ENCODE measurements around the gene TENM3. TPM values are rescaled to one million over a fixed set of nuclear protein-coding genes. Genes with fewer than 3 reads are reported as not detected.

The TENM3 gene
- total and polyA plus RNA-seq, 2 donors from 2014 or later: 0.58 to 6.8 TPM

DNA sequence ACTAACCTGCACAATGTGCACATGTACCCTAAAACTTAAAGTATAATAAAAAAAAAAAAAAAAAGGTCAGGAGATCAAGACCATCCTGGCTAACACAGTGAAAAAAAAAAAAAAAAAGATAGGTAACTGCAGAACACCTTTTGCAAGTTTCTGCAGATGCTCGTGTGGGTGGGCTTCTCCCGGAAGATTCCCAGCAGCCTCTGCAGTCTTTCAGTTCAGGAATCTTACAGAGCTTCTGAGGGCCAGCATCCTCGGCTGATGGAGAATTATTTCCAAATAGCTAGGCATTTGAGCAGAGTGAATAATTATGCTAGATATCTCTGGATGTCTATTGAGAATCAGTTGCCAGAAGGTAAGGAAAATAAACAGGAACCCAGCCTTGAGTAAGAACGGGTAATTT is 373.3 kb downstream of the TENM3 start:
- H3K9ac ChIP-seq (ENCODE audit: low read length in 3 of 3): no peak overlapping the region
- TF ChIP-seq, protein P1, sequence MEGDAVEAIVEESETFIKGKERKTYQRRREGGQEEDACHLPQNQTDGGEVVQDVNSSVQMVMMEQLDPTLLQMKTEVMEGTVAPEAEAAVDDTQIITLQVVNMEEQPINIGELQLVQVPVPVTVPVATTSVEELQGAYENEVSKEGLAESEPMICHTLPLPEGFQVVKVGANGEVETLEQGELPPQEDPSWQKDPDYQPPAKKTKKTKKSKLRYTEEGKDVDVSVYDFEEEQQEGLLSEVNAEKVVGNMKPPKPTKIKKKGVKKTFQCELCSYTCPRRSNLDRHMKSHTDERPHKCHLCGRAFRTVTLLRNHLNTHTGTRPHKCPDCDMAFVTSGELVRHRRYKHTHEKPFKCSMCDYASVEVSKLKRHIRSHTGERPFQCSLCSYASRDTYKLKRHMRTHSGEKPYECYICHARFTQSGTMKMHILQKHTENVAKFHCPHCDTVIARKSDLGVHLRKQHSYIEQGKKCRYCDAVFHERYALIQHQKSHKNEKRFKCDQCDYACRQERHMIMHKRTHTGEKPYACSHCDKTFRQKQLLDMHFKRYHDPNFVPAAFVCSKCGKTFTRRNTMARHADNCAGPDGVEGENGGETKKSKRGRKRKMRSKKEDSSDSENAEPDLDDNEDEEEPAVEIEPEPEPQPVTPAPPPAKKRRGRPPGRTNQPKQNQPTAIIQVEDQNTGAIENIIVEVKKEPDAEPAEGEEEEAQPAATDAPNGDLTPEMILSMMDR (IDR thresholded peaks at IDR 0.05; ENCODE audit: borderline replicate concordance, extremely low read depth, insufficient read depth): no peak
- H3K27ac ChIP-seq (ENCODE audit: low read depth in 2 of 2, low read length in 2 of 2): no peak overlapping the region
- FAIRE-seq: no peak
- DNase-seq: no peak
- H3K4me1 ChIP-seq (ENCODE audit: control insufficient read depth in 2 of 3, insufficient read depth in 2 of 3, low read depth in 1 of 3, low read length in 3 of 3): no peaks in the 10 kb centered on the region
- no peaks in the 10 kb centered on the region for H3K36me3 ChIP-seq (ENCODE audit: control insufficient read depth in 2 of 3, insufficient read depth in 3 of 3, low read length in 3 of 3)
- intact Hi-C loops (cut with DNase I): no loop called here
- H3K9me3 ChIP-seq (ENCODE audit: control insufficient read depth in 2 of 3, insufficient read depth in 1 of 3, low read length in 3 of 3): no peaks in the 10 kb centered on the region
- H3K4me3 ChIP-seq (ENCODE audit: low read length in 3 of 3): no peak overlapping the region
- H3K27me3 ChIP-seq (ENCODE audit: control insufficient read depth, insufficient read depth, low read length): no peaks in the 10 kb centered on the region

DNA sequence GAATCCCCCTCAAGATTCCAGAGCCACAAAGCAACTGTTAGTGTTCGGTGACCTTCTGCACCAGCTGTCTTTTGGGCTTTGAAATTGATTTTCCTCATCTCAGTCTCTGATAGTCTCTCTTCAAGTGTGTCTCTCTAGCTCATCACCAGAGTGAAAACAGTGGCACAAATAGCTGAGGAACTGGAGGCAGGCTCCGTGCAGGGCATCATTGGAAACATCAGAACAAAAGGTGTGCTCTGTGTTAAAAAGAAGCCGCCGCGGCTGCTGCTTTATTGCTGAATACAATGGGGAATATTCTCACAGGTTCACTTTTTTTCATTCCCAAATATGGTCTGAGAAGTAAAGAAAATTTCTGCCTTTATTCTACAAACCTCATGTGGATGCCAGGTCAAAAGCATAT is 376.5 kb downstream of the TENM3 start:
- no peak overlapping the region for H3K9ac ChIP-seq (ENCODE audit: low read length in 3 of 3)
- H3K27ac ChIP-seq (ENCODE audit: low read depth in 2 of 2, low read length in 2 of 2): no peak overlapping the region
- intact Hi-C loops (cut with DNase I): no loop called here
- H3K36me3 ChIP-seq (ENCODE audit: control insufficient read depth in 2 of 3, insufficient read depth in 3 of 3, low read length in 3 of 3): no peaks in the 10 kb centered on the region
- H3K27me3 ChIP-seq (ENCODE audit: control insufficient read depth, insufficient read depth, low read length): no peaks in the 10 kb centered on the region
- H3K4me1 ChIP-seq (ENCODE audit: control insufficient read depth in 2 of 3, insufficient read depth in 2 of 3, low read depth in 1 of 3, low read length in 3 of 3): no peaks in the 10 kb centered on the region
- H3K4me3 ChIP-seq (ENCODE audit: low read length in 3 of 3): no peak overlapping the region
- no peak for FAIRE-seq
- no peak for DNase-seq
- TF ChIP-seq, protein P1 (IDR thresholded peaks at IDR 0.05; ENCODE audit: borderline replicate concordance, extremely low read depth, insufficient read depth): no peak
- no peaks in the 10 kb centered on the region for H3K9me3 ChIP-seq (ENCODE audit: control insufficient read depth in 2 of 3, insufficient read depth in 1 of 3, low read length in 3 of 3)

DNA sequence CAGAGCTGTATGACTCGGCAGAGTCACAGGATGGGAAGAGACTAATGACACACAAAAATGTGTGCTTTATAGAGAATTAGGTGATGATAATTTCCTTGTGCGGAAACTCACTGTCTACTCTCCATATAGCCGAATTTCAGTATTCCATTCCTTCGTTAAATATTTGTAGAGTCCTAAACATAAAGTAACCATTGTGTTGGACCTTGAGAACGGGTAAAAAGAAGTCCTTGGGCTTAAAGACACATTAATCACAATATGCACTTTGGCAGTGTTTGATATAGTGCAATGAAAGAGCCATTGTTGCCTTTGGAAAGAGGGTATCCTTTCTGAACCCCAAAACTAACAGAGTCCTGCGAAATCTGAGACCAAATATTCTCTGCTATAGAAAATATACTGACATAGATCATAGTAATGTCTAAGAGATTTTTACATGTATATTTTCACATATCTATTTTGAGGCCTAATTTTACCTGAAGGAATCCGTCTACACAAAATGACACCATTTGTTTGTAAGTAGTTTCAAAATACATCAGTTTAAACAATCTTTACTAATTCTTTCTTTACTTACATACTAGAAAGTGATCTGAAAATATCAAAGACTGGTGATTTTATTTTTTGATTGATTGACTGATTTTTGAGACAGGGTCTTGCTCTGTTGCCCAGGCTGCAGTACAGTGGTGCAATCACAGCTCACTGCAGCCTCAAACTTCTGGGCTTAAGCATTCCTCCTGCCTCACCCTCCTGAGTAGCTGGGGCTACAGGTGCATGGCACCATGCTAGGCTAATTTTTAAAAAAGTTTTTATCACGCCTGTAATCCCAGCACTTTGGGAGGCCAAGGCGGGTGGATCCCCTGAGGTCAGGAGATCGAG is 377.1 kb downstream of the TENM3 start:
- Histone ChIP-seq H3K9ac (ENCODE audit: low read length in 3 of 3) (no peak overlapping the region), H3K27me3 (ENCODE audit: control insufficient read depth, insufficient read depth, low read length) (no peaks in the 10 kb centered on the region), H3K4me1 (ENCODE audit: control insufficient read depth in 2 of 3, insufficient read depth in 2 of 3, low read depth in 1 of 3, low read length in 3 of 3) (no peaks in the 10 kb centered on the region), H3K4me3 (ENCODE audit: low read length in 3 of 3) (no peak overlapping the region), H3K27ac (ENCODE audit: low read depth in 2 of 2, low read length in 2 of 2) (no peak overlapping the region), H3K9me3 (ENCODE audit: control insufficient read depth in 2 of 3, insufficient read depth in 1 of 3, low read length in 3 of 3) (no peaks in the 10 kb centered on the region), H3K36me3 (ENCODE audit: control insufficient read depth in 2 of 3, insufficient read depth in 3 of 3, low read length in 3 of 3) (no peaks in the 10 kb centered on the region)
- intact Hi-C loops (cut with DNase I): no loop called here
- TF ChIP-seq, protein P1 (IDR thresholded peaks at IDR 0.05; ENCODE audit: borderline replicate concordance, extremely low read depth, insufficient read depth): no peak
- FAIRE-seq (no peak), DNase-seq (no peak)
